H1 (cell line): ENCODE results near the gene WDR5. TPM values are rescaled to one million over a fixed set of nuclear protein-coding genes. Genes with fewer than 3 reads are reported as not detected.

Experiments
- CHD2 ChIP-seq: IDR thresholded peaks from 2 replicates; pipeline ENCODE4 v1.6.1; 2012; ENCODE audit warnings: low read length, improper control_type of control experiment
- SP1 ChIP-seq: IDR thresholded peaks from 2 replicates; pipeline ENCODE4 v1.6.1; 2011; ENCODE audit warnings: low read depth, low read length
- SRF ChIP-seq: IDR thresholded peaks from 2 replicates; pipeline ENCODE4 v1.6.1; 2011; ENCODE audit warnings: mild to moderate bottlenecking, low read depth, low read length, moderate library complexity
- TCF12 ChIP-seq: IDR thresholded peaks from 2 replicates; pipeline ENCODE4 v1.6.1; 2011; ENCODE audit warnings: low read depth, mild to moderate bottlenecking, low read length
- polyA plus RNA-seq, 7 experiments: library from polyadenylated mRNA; depleted of rRNA in 3 of 7; stranded (reverse) in 5 of 7; unstranded in 2 of 7; fragments of >200 nt in 5 of 7; fragments of 200-250 nt in 2 of 7; gene quantifications; 1 replicate in 5 of 7; 2 replicates in 1 of 7; 4 replicates in 1 of 7; pipeline versions ENCODE4 v1.2.1 to v1.2.3, GENCODE V29; 2011 to 2013; ENCODE audit warnings: missing spikeins in 2 of 7, mixed read lengths in 2 of 7
- total RNA-seq: library from RNA; stranded (reverse); fragmentation: NEBNext Ultra II Directional; extraction: Animal tissue kit (Norgen Biotek cat#: 25700); gene quantifications from 2 replicates; pipeline ENCODE4 v1.2.1, GENCODE V29; 2021

Gene WDR5
- total and polyA plus RNA-seq, 2 of the 8 experiments (the other 6 are each of a cell fraction or from before 2014, with no cell fraction given): 38.4 to 68.1 TPM

DNA sequence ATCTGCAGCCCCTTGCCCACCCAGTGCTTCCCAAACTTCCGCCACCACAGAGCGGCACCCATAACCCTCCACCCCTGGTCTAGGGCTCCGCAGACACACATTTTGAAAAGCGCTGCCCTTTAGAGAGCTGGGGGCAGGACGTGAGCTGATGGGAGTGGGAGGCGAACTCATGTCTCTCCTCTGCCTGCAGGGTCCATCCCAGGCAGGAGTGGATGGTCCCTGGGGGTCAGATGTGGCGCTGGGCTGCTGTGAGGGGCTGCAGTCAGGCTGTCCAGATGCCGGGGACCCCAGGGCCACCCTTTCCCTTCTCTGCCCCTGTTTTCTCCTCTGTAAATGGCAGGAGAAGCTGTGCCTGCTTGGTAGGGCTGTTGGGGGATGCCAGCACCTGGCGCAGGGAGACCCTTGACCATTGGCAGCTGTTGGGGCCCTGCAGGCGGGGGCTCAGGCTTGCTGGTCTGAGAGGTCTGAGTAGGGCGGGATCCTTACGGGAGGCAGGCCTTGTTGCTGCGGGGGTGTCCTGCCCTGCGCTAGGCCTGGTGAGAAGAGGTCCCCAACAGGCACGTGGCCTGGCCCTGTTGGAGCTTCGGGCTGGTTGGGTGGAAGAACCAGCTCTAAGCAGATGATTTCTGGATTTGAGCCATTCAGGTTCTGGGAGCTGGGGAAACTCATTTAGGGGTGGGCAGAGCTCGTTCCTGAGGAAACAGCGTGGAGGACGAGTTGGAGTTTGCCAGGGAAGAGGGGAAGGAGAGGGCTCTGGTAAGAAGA lies 38.8 kb downstream of the WDR5 start (continued):
- TF ChIP-seq SRF (no peak), CHD2 (no peak), SP1 (no peak), TCF12 (no peak)
